Breast epithelium (tissue), 3 donors: Measurements from ENCODE around the gene TMEM163.

Experiments
- POLR2A ChIP-seq: fragments of 450-650 bp; IDR thresholded peaks from one replicate; pipeline ENCODE4 v1.6.1; 2016; ENCODE audit warnings: antibody characterized with exemption, mild to moderate bottlenecking, moderate library complexity
- TF ChIP-seq, protein P1 (sequence below), 3 donors: fragments of 450-650 bp; IDR thresholded peaks; one replicate each; pipeline ENCODE4 v1.5.1; 2016 to 2017; ENCODE audit warnings: antibody characterized with exemption in 3 of 3, mild to moderate bottlenecking in 3 of 3, moderate library complexity in 3 of 3

DNA sequence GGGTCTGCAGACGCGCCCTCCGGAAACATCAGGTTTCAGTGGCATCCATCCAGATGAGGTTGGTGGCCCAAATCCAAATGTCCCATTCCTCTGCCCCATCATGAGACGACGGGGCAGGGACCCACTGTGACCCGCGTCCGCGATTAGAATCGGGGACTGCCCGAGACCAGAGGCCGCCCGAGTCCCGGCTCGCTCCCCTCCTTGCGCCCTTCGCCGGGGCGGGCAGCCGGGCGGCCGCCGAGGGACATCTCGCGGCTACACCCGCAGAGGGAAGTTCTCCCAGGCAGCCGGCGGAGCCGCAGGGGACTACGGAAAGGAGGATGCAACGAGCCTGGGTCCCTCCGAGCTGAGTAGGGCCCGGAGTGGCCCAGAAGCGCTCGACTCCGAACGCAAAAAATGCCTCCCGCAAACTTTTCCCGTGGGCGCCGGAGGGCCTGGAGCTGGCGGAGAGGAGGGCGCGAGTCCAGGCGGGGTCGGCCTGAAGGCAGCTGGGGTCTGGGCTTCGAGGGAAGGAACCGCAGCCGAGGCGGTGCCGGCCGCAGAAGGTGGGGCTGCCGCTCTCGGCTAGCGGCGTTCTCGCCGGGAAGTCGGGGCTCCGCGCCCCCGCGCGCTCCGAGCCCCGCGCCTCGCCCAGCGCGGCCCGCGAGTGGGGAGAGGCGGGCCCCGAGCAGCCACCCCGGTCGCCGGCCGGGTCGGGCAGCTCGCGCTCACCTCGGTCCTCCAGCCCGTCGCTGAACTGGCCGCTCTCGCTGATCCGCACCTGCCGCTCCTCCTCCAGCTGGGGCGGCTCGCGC is 580 bp downstream of the TMEM163 start:
- TF ChIP-seq, protein P1, sequence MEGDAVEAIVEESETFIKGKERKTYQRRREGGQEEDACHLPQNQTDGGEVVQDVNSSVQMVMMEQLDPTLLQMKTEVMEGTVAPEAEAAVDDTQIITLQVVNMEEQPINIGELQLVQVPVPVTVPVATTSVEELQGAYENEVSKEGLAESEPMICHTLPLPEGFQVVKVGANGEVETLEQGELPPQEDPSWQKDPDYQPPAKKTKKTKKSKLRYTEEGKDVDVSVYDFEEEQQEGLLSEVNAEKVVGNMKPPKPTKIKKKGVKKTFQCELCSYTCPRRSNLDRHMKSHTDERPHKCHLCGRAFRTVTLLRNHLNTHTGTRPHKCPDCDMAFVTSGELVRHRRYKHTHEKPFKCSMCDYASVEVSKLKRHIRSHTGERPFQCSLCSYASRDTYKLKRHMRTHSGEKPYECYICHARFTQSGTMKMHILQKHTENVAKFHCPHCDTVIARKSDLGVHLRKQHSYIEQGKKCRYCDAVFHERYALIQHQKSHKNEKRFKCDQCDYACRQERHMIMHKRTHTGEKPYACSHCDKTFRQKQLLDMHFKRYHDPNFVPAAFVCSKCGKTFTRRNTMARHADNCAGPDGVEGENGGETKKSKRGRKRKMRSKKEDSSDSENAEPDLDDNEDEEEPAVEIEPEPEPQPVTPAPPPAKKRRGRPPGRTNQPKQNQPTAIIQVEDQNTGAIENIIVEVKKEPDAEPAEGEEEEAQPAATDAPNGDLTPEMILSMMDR (IDR thresholded peaks at IDR 0.05), result no peak
- no peak for TF ChIP-seq POLR2A
